NCI-H1417 treated with DMSO at 0.1 percent for 48 hours (cell line): ENCODE results near the gene OXNAD1.

Source experiments
- DNase-seq: peaks from one replicate; lab custom pipeline; 2025; lab: John Stamatoyannopoulos, UW

OXNAD1 gene

DNA sequence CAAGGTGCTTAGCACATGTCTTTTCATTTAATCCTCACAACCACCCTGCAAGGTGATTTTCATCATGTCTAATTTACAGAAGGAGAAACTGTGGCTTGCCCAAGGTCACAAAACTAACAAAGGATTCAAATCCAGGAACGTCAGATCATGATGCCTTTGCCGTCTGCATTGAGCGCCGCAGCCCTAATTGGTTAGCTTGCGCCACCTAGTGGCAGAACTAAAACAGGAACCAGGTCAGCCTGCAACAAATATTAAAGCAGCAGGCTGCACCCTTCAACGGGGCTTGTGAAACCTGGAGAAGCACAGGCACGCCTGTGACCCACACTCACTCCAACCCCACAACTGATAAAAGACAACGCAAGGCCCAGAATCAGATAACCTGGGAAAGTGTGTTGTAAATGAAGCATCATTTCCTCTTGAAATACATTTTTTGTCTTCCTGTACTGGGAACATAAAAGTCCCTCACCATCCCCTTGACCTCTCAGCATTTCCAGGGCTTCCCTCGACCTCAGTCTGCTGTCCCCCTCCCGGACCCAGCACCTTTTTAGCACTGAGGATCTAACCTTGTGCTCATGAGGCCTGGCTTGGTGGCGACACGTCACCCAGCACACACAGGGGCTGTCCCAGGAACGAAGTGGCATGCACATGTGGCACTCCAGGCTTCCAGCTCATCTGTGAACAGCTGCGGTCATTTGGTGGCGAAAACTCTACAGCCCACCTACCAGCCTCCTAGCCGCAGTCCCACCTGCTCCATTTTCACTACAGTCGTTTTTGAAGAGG lies 17.5 kb upstream of the OXNAD1 start:
- DNase-seq = peak; percentile 43

DNA sequence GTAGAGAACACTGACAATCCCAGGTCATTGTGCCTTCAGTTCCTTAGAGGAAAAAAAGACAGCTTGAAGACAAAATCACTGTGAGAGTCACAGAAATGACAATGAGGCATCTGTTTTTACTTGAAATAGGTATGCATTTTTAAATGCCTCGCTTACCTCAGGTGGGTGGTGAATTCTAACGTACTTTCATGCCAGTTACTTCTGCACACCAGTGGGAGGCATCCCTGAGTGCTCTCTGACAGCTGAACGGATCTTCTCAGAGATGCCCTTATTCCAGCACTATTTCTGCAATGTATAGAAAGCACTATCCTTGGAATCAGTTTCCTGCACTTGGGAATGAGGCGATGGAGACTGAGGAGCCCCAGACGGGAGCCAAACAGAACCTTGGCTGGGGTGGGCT lies 16.5 kb upstream of the OXNAD1 start:
- DNase-seq = no peak

GRCh38 chr3:16249336-16249735 lies 15.7 kb upstream of the OXNAD1 start:
- no peak for DNase-seq

DNA sequence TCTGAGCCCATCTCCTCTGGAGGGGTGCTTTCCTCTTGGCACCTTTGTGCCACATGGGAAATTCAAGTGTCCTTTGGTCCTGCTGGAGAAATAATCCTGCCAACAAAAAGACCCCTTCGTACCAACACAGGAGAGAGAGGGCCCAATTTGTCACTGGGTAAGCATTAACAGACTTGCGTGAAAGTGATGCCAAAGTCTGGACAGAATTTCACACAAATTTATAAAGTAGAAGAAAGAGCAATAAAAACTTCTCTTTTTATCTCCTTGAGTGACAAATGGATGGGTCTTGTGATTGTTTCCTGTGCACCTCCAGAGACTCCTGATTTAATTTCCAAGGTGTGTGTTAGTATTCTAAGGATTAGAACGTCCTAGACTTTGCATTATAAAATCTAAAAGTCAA lies 15.1 kb upstream of the OXNAD1 start:
- DNase-seq = no peak

DNA sequence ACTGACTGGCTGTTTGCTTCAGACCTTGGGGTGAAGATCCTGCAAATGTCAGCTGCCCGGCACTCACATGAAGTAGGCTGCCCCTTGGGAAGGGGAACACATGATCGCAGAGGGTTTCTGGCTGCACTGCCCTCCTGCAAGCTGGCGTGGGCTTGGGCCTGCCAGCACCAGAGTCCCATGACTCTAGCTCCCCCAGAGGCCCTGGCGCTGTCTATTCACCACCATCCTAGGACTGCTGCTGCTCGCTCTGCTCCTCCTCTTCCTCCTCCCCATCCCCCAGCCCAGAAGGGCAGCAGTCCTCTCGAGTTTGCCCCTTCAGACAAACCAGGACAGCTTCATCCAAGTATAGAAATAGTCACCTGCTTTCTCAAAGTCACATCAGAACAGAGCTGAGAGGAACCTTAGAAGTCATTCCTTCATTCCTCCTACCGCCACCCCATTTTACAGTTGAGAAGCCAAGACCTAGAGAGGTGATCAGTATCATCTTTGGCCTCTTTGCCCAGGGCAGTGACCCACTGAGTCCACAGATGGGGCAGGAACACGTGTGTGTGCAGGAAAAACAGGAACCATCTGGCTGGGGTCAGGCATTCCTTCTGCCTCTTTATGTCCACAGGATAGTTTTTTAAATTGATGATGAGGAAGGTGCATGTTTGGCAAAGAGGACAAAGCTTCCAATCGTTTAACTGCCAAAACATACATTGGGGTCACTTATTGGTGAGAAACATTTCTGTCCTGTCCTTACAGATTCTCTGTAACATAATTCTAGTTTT lies 13.5 kb upstream of the OXNAD1 start:
- DNase-seq = no peak

GRCh38 chr3:16252243-16252978 lies 12.6 kb upstream of the OXNAD1 start:
- DNase-seq = no peak

DNA sequence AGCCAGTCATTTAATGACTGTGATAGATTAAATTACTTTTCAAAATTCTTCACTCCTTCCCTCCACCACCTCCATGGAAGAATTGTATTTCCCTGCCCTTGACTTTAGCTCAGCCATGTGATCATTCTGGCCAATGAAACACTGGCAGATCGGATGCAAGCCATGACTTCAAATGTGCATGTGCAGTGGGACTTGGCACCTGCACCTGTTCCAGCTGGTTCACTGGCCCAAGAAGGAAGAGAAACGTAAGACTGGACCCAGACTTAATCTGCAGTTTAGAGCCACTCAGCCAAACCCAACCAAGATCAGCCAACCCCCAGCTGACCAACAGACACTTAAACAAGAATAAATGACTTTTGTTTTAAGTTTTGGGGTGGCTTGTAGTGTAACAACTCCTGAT lies 12.0 kb upstream of the OXNAD1 start:
- no peak for DNase-seq

DNA sequence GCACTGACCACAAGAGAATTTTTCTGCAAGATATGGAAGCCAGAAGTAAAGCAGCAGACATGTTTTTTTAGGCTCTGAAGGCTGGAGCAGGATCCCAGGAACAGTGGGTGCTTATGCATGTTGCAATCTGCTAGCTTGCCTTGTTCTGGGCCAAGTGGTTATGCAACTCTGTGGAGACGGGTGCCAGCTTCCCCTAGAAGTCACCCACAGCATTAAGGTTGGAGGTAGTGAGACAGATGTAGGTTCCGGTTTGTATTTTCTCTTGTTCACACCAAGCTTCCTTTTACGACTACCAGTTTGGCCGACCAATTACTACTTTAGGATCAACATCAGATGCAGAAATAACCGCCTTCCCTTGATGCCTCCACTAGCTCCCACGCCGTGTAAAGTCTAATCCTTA lies 11.4 kb upstream of the OXNAD1 start:
- DNase-seq = no peak

DNA sequence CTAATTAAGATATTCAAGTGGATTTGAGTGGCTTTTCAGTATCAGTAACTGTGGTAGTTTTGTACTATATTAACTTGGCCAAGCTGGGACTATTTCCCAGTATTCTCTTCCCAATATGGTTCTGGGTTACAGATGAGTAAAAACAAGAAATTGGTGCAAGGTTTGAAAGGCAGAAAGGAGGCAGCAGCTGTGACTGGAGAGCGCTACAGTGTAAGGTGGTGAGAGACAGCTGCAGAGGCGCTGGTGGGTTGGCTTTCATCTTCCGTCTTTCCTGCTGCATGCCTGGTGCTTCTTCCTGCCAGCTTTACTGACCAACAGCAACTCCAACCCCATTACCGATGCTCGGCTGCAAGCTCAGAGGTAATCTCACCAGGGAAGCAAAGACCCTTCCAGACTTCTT lies 10.1 kb upstream of the OXNAD1 start:
- no peak for DNase-seq

GRCh38 chr3:16255326-16255725 lies 9.7 kb upstream of the OXNAD1 start:
- no peak for DNase-seq

- peak; percentile 84 for DNase-seq
Measured at GRCh38 chr3:16255726-16256125, 9.3 kb upstream of the OXNAD1 start.

- DNase-seq = no peak
Measured at GRCh38 chr3:16257309-16257708, 7.7 kb upstream of the OXNAD1 start.

- DNase-seq = no peak
Measured at GRCh38 chr3:16258177-16258576, 6.8 kb upstream of the OXNAD1 start.

DNA sequence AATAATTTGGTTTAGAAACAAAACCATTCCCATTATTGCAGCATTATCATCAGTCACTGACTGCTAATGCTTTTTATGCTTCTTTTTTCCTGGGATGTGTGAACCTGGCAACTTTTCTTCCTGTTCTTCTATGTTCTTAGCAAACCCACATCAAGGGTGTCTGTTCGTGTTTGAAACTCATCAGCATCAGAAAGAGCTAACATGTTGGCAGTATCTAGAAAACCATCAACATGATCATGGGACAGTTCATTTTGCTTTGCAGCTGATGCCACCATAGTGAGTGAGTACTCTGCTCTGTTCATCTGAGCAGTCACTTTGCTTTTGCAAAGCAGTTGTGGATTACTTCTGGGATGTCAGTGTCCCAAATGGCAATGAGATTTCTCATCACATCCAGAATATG lies 6.1 kb upstream of the OXNAD1 start:
- no peak for DNase-seq

GRCh38 chr3:16260046-16260445 lies 5.0 kb upstream of the OXNAD1 start:
- no peak for DNase-seq

DNA sequence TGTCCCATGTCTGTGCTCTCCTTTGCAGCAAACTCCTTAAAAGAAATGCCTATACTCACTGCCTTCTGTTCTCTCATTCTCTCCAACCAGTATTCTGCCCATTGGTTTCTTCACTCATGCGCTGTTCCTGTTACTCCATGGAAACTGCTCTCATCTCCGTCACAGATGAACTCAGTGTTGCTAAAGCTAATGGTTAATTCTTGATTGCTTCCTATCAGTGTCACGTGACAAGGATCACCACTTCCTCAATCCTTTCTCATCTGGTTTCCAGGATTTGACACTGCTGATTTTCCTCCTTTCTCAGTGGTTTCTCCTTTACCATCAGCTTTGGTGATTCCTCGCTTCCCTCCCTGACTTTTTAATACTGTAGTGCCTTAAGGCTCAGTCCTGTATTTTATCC lies 2.8 kb upstream of the OXNAD1 start:
- DNase-seq = no peak

DNA sequence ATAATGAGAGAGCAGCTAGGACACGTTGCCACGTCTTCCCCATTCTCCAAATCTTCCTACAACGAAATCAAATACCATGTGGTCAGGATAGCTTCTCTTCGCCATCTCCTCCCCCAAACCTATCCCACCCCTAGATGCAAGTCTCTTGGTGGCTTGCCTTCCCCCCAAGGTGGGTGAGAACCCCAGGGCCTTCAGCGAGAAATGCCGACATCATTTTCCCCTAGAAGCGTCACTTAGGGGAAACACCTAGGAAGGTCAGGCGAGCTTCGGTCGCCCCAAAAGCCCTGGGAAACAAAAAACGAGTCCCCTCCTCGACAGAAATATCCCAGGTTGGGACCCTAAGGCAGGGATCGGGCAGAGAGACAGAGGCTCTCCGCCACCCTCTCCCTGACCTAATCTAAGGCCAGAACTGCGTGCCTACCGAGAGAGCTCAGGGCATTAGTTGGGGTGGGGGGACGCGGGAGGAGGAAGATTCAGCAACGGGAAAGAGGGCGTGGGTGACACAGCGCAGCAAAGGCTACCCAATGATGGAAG lies 771 bp upstream of the OXNAD1 start:
- no peak for DNase-seq

DNA sequence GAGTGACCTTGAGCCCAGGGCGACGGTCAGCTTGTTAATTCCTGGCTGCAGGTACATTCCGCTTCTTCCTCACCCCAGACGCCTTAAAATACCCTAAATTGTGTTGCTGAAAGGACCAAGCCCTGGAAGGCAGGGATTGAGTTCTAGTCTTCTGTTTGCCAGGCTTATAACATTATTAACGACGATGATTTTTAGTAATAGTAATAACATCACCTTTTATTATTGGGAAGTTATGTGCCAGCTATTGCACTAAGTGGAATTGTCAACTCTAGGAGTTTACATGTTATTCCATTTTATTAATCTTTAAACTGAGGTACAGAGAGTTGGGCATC lies 409 bp downstream of the OXNAD1 start:
- DNase-seq = no peak

GRCh38 chr3:16266714-16267113 lies 1.7 kb downstream of the OXNAD1 start:
- no peak for DNase-seq

- no peak for DNase-seq
Measured at GRCh38 chr3:16270855-16271254, 5.8 kb downstream of the OXNAD1 start.

- no peak for DNase-seq
Measured at GRCh38 chr3:16272588-16272987, 7.6 kb downstream of the OXNAD1 start.

GRCh38 chr3:16273867-16274266 lies 8.9 kb downstream of the OXNAD1 start:
- no peak for DNase-seq

GRCh38 chr3:16277471-16277870 lies 12.5 kb downstream of the OXNAD1 start:
- no peak for DNase-seq
